Keratinocyte (primary cell): ENCODE data around the gene BEAN1. TPM values are rescaled to one million over a fixed set of nuclear protein-coding genes. Genes with fewer than 3 reads are reported as not detected.

ENCODE experiments used
- DNase-seq: peaks from one replicate; pipeline ENCODE4 v3.0.0-alpha.2; 2011; ENCODE audit warnings: low read depth, missing footprints, low spot score
- FAIRE-seq: peaks from 2 replicates; lab custom pipeline; 2011; peaks lifted over from hg19 to GRCh38; lab: Jason Lieb, UNC
- H2AFZ ChIP-seq: 2 replicates; pipeline ENCODE4 v1.6.0; 2012; ENCODE audit warnings: low read length, control low read depth, inconsistent platforms; ENCODE audit not compliant: control insufficient read depth
- H3K27ac ChIP-seq: 2 replicates; pipeline ENCODE4 v1.5.1; 2011; ENCODE audit warnings: low read length; ENCODE audit not compliant: control insufficient read depth, insufficient read depth
- H3K27me3 ChIP-seq: 3 replicates; pipeline ENCODE4 v1.6.0; 2011; ENCODE audit warnings: low read length; ENCODE audit not compliant: control insufficient read depth, insufficient read depth; ENCODE audit errors: extremely low read depth
- H3K36me3 ChIP-seq, 2 experiments: 2 replicates in 1 of 2; 3 replicates in 1 of 2; pipeline ENCODE4 v1.5.1; 2011; ENCODE audit warnings: low read length in 2 of 2, mild to moderate bottlenecking in 1 of 2; ENCODE audit not compliant: control insufficient read depth in 2 of 2, insufficient read depth in 2 of 2; ENCODE audit errors: extremely low read depth in 1 of 2
- H3K4me1 ChIP-seq: 3 replicates; pipeline ENCODE4 v1.5.1; 2011; ENCODE audit warnings: low read length; ENCODE audit not compliant: control insufficient read depth, insufficient read depth; ENCODE audit errors: extremely low read depth
- H3K4me2 ChIP-seq: 3 replicates; pipeline ENCODE4 v1.6.0; 2011; ENCODE audit warnings: low read depth, low read length; ENCODE audit not compliant: control insufficient read depth, insufficient read depth; ENCODE audit errors: extremely low read depth
- H3K4me3 ChIP-seq, 3 experiments: fragments of 200-600 bp in 1 of 3; sonication (generic) in 1 of 3; 2 replicates in 2 of 3; 3 replicates in 1 of 3; pipeline ENCODE4 v1.5.1; 2011 to 2016; ENCODE audit warnings: low read length in 3 of 3, mild to moderate bottlenecking in 3 of 3, control low read depth in 2 of 3, inconsistent platforms in 1 of 3, low read depth in 1 of 3, mixed read lengths in 1 of 3, mixed run types in 1 of 3, moderate library complexity in 1 of 3; ENCODE audit not compliant: control insufficient read depth in 2 of 3, insufficient read depth in 2 of 3; ENCODE audit errors: extremely low read depth in 1 of 3
- H3K79me2 ChIP-seq: 2 replicates; pipeline ENCODE4 v1.6.0; 2012; ENCODE audit warnings: low read length; ENCODE audit not compliant: control insufficient read depth, insufficient read depth
- H3K9ac ChIP-seq: 3 replicates; pipeline ENCODE4 v1.6.0; 2011; ENCODE audit warnings: low read length; ENCODE audit not compliant: control insufficient read depth, insufficient read depth; ENCODE audit errors: extremely low read depth
- H3K9me1 ChIP-seq: 3 replicates; pipeline ENCODE4 v1.6.0; 2011; ENCODE audit warnings: low read length; ENCODE audit not compliant: control insufficient read depth, insufficient read depth; ENCODE audit errors: extremely low read depth
- H3K9me3 ChIP-seq: 2 replicates; pipeline ENCODE4 v1.5.1; 2012; ENCODE audit warnings: low read depth, low read length; ENCODE audit not compliant: control insufficient read depth
- H4K20me1 ChIP-seq: 3 replicates; pipeline ENCODE4 v1.6.0; 2011; ENCODE audit warnings: low read length; ENCODE audit not compliant: control insufficient read depth, insufficient read depth; ENCODE audit errors: extremely low read depth
- EZH2 ChIP-seq: IDR thresholded peaks from one replicate; pipeline ENCODE4 v1.6.1; 2012; ENCODE audit warnings: inconsistent platforms, mild to moderate bottlenecking, low read length, moderate library complexity
- dilution Hi-C: fragments of 300-500 bp; cut with MboI; formaldehyde crosslinking; loops from one replicate; pipeline ENCODE4 v1.7.0; 2020; ENCODE audit warnings: low sequenced_read_pairs; ENCODE audit not compliant: extremely low pct_ligation_motif_present
- polyA plus RNA-seq, 5 experiments: library from polyadenylated mRNA; depleted of rRNA in 3 of 5; stranded (reverse) in 3 of 5; stranded (forward) in 1 of 5; unstranded in 1 of 5; fragments of >200 nt; gene quantifications; 1 replicate in 1 of 5; 2 replicates in 3 of 5; 3 replicates in 1 of 5; pipeline versions ENCODE4 v1.2.1 to v1.2.3, GENCODE V29; 2011 to 2012; ENCODE audit warnings: missing spikeins in 2 of 5, low read depth in 1 of 5, low replicate concordance in 1 of 5
- TF ChIP-seq, protein P1 (sequence below), 3 experiments: IDR thresholded peaks in 1 of 3; conservative IDR thresholded peaks in 1 of 3; optimal IDR thresholded peaks in 1 of 3; 2 replicates in 2 of 3; 3 replicates in 1 of 3; pipeline versions ENCODE3 to v1.5.1; 2011; ENCODE audit warnings: low read length in 3 of 3, mild to moderate bottlenecking in 3 of 3, moderate library complexity in 2 of 3, control low read depth in 1 of 3, inconsistent platforms in 1 of 3; ENCODE audit not compliant: insufficient read depth in 2 of 3; ENCODE audit errors: extremely low read depth in 1 of 3

BEAN1 gene
- polyA plus RNA-seq, 1 donor (not counting 4 experiments of a cell fraction or from before 2014, with no cell fraction given), result 0.24 TPM

DNA sequence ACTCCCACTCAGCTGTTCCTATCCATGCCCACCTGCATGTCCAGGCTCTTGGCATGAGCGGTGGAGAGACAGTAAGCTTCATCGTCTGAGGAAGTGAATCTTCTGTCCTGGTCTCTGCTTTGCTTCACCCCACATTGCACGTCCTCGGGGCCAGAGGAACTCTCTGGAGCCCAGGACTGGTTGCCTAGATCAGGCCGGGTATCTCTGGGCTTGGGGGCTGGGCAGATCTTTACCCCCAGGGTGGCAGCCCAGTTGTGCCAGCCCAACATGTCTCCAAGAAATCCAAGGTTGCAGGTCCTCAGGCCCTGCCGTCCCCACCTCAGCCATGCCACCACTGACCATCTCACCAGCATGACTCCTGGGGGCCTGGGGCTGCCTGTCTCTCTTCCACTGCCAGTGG lies 58.3 kb downstream of the BEAN1 start:
- Histone ChIP-seq H3K27me3 (no peaks in the 10 kb centered on the region), H3K4me2 (no peak overlapping the region), H3K27ac (no peak overlapping the region), H3K4me1 (peaks cover 17% of the 10 kb centered on the region), H3K79me2 (no peaks in the 10 kb centered on the region), H3K36me3 (no peaks in the 10 kb centered on the region), H3K9me1 (no peaks in the 10 kb centered on the region), H4K20me1 (no peaks in the 10 kb centered on the region), H3K4me3 (no peak overlapping the region), H3K9ac (no peak overlapping the region), H3K9me3 (no peaks in the 10 kb centered on the region), H2AFZ (no peak overlapping the region)
- DNase-seq, result no peak
- no peak for FAIRE-seq
- dilution Hi-C loops, result no loop called here
- TF ChIP-seq, protein P1, sequence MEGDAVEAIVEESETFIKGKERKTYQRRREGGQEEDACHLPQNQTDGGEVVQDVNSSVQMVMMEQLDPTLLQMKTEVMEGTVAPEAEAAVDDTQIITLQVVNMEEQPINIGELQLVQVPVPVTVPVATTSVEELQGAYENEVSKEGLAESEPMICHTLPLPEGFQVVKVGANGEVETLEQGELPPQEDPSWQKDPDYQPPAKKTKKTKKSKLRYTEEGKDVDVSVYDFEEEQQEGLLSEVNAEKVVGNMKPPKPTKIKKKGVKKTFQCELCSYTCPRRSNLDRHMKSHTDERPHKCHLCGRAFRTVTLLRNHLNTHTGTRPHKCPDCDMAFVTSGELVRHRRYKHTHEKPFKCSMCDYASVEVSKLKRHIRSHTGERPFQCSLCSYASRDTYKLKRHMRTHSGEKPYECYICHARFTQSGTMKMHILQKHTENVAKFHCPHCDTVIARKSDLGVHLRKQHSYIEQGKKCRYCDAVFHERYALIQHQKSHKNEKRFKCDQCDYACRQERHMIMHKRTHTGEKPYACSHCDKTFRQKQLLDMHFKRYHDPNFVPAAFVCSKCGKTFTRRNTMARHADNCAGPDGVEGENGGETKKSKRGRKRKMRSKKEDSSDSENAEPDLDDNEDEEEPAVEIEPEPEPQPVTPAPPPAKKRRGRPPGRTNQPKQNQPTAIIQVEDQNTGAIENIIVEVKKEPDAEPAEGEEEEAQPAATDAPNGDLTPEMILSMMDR (optimal IDR thresholded peaks at IDR 0.05 in 1 of 3, IDR thresholded peaks at IDR 0.05 in 1 of 3, conservative IDR thresholded peaks at IDR 0.05 in 1 of 3; ENCODE audit: extremely low read depth in 1 of 3, insufficient read depth in 2 of 3, low read length in 3 of 3), result no peak
- TF ChIP-seq EZH2, result no peak

DNA sequence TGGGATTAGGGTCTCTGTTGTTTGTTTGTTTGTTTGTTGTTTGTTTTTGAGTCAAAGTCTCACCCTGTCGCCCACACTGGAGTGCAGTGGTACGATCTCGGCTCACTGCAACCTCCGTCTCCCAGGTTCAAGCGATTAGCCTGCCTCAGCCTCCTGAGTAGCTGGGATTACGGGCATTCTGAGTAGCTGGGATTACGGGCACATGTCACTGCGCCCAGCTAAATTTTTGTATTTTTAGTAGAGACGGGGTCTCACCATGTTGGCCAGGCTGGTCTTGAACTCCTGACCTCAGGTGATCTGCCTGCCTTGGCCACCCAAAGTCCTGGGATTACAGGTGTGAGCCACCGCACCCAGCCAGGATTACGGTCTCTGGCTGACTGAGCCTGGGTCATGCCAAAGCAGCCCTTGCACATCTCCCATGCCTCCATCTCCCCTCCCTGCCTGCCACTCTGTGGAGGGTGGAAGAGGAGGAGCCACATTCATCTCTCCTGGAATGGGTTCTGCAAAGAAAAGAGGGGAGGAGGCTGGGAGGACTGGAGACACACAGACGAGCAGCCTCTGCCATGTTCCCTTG lies 59.2 kb downstream of the BEAN1 start:
- no peaks in the 10 kb centered on the region for H3K9me1 ChIP-seq
- TF ChIP-seq, protein P1 (optimal IDR thresholded peaks at IDR 0.05 in 1 of 3, IDR thresholded peaks at IDR 0.05 in 1 of 3, conservative IDR thresholded peaks at IDR 0.05 in 1 of 3; ENCODE audit: extremely low read depth in 1 of 3, insufficient read depth in 2 of 3, low read length in 3 of 3), result no peak
- no peak for TF ChIP-seq EZH2
- DNase-seq, result no peak
- dilution Hi-C loops, result no loop called here
- H3K27me3 ChIP-seq, result no peaks in the 10 kb centered on the region
- no peak for FAIRE-seq
- H3K9me3 ChIP-seq, result no peaks in the 10 kb centered on the region
- H3K4me1 ChIP-seq, result peaks cover 11% of the 10 kb centered on the region
- H2AFZ ChIP-seq, result no peak overlapping the region
- H3K36me3 ChIP-seq, result no peaks in the 10 kb centered on the region
- no peak overlapping the region for H3K4me2 ChIP-seq
- no peak overlapping the region for H3K4me3 ChIP-seq
- H4K20me1 ChIP-seq, result no peaks in the 10 kb centered on the region
- no peaks in the 10 kb centered on the region for H3K79me2 ChIP-seq
- no peak overlapping the region for H3K9ac ChIP-seq
- no peak overlapping the region for H3K27ac ChIP-seq
